Common myeloid progenitor, CD34-positive (primary cell): Measurements from ENCODE around the gene FN1.

ENCODE experiments used
- CTCF ChIA-PET: fragments of 350-600 bp; sonication (Branson Sonifier 250); formaldehyde crosslinking; loops from one replicate; lab custom pipeline; 2021; ENCODE audit warnings: antibody characterized with exemption; lab: Charles Lee
- POLR2A ChIA-PET: fragments of 350-600 bp; sonication (Branson Sonifier 250); formaldehyde crosslinking; loops from one replicate; lab custom pipeline; 2021; ENCODE audit warnings: antibody characterized with exemption; lab: Charles Lee
- DNase-seq, 3 donors: peaks; one replicate each; pipeline versions ENCODE4 v3.0.0 to v3.0.0-alpha.2; 2013
- H3K27ac ChIP-seq, 2 experiments: 1 replicate in 1 of 2; 2 replicates in 1 of 2; pipeline ENCODE4 v1.7.0; 2013; ENCODE audit warnings: inconsistent platforms in 2 of 2, low read length in 2 of 2, mild to moderate bottlenecking in 2 of 2, low read depth in 1 of 2, moderate library complexity in 1 of 2; ENCODE audit not compliant: severe bottlenecking in 2 of 2, insufficient read depth in 1 of 2, poor library complexity in 1 of 2
- H3K27me3 ChIP-seq, 5 experiments: replicated peaks in 2 of 5; 1 replicate in 3 of 5; 2 replicates in 2 of 5; pipeline versions ENCODE4 v1.6.1 to v1.7.0; 2013; ENCODE audit warnings: low read length in 4 of 5, mild to moderate bottlenecking in 2 of 5, moderate library complexity in 2 of 5, inconsistent platforms in 1 of 5; ENCODE audit not compliant: insufficient read depth in 5 of 5, control insufficient read depth in 4 of 5
- H3K36me3 ChIP-seq, 4 experiments: 1 replicate in 2 of 4; 2 replicates in 2 of 4; pipeline versions ENCODE4 v1.6.1 to v1.7.0; 2013; ENCODE audit warnings: low read length in 3 of 4, control low read depth in 1 of 4, mild to moderate bottlenecking in 1 of 4; ENCODE audit not compliant: control insufficient read depth in 4 of 4, insufficient read depth in 4 of 4
- H3K4me1 ChIP-seq, 4 experiments: 1 replicate in 3 of 4; 2 replicates in 1 of 4; pipeline versions ENCODE4 v1.6.1 to v1.7.1; 2013; ENCODE audit warnings: low read length in 3 of 4, mild to moderate bottlenecking in 3 of 4, control low read depth in 1 of 4, inconsistent platforms in 1 of 4, moderate library complexity in 1 of 4; ENCODE audit not compliant: control insufficient read depth in 4 of 4, insufficient read depth in 4 of 4; ENCODE audit errors: control extremely low read depth in 1 of 4
- H3K4me3 ChIP-seq, 7 experiments: 1 replicate in 4 of 7; 2 replicates in 3 of 7; pipeline versions ENCODE4 v1.5.1 to v1.7.0; 2013; ENCODE audit warnings: mild to moderate bottlenecking in 7 of 7, low read length in 6 of 7, moderate library complexity in 6 of 7, inconsistent platforms in 2 of 7, low read depth in 2 of 7, control low read depth in 1 of 7; ENCODE audit not compliant: insufficient read depth in 4 of 7, control insufficient read depth in 1 of 7; ENCODE audit errors: extremely low read depth in 1 of 7
- H3K9me3 ChIP-seq, 5 experiments: 1 replicate in 4 of 5; 2 replicates in 1 of 5; pipeline versions ENCODE4 v1.6.1 to v1.7.1; 2013; ENCODE audit warnings: low read length in 4 of 5, mild to moderate bottlenecking in 2 of 5, inconsistent platforms in 1 of 5, low read depth in 1 of 5, moderate library complexity in 1 of 5; ENCODE audit not compliant: control insufficient read depth in 4 of 5, insufficient read depth in 2 of 5; ENCODE audit errors: control extremely low read depth in 1 of 5
- WGBS: methylation state at CpG from one replicate; pipeline ENCODE4 v1.1.5; 2013; ENCODE audit not compliant: insufficient coverage; 5-methylcytosine and 5-hydroxymethylcytosine counted together

FN1 gene

DNA sequence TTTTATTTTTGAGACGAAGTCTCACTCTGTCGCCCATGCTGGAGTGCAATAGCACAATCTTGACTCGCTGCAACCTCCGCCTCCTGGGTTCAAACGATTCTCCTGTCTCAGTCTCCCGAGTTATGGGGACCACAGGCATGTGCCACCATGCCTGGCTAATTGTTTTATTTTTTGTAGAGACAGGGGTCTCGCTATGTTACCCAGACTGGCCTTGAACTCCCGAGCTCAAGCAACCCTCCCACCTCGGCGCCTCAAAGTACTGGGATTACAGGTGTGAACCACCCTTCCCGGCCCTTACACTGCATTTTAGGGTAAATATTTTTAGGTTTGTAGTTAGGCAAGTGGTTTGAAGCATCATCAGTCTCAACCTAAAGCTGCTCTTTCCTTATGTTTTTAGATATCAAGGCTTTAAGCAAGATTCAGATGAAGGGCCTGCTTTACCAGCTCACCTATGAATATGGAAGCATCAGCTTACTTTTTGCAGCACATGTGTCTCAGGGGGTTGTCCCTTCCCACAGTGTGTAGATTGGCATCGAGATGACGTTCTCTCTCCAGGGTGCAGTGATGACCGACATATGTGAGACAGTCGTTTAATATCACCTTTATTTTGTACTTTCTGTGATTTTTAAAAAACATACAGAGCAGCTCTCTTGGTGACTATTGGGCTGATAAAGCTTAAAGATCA is 76.8 kb downstream of the FN1 start:
- Histone ChIP-seq H3K27me3 (no peaks in the 10 kb centered on the region), H3K9me3 (no peaks in the 10 kb centered on the region), H3K4me1 (no peaks in the 10 kb centered on the region), H3K36me3 (peaks cover 3 to 24% (median 9%) of the 10 kb centered on the region in 4 experiments), H3K27ac (no peak overlapping the region), H3K4me3 (no peak overlapping the region)
- ChIA-PET CTCF (no interaction called here), POLR2A (no interaction called here)
- 97% methylated on average over 6 of the region's 15 CpGs for WGBS
- no peak for DNase-seq

DNA sequence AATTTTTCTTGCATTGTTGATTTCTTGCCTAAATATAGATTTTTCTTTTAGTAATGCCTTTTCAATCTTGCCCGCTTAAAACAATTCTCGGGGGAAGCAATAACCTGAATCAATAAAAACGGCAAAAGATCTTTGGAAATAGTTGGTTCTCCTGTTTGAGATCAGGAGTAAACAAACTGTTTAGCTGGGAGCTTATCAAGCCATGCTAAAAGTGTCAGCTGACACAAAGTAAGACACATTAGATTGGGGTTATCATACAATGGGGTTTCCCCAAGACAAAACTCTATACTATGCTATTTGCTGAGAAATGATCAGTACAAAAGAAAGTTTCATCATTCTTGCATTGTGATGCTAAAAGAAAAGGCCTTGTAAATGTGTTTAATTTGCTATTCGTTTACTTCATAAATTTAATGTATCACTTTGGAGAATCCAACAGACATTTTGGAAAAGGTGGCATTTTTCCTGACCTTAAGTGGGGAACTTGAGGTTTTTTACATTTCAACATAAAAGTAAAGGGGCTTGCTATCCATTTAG is 77.5 kb downstream of the FN1 start:
- H3K4me3 ChIP-seq, result no peak overlapping the region
- no peak overlapping the region for H3K27ac ChIP-seq
- ChIA-PET CTCF (no interaction called here), POLR2A (no interaction called here)
- no peaks in the 10 kb centered on the region for H3K9me3 ChIP-seq
- H3K36me3 ChIP-seq, result peaks cover 3 to 20% (median 9%) of the 10 kb centered on the region in 4 experiments
- WGBS, result 93% methylated on average over 3 of the region's 4 CpGs
- no peak for DNase-seq
- no peaks in the 10 kb centered on the region for H3K27me3 ChIP-seq
- no peaks in the 10 kb centered on the region for H3K4me1 ChIP-seq

DNA sequence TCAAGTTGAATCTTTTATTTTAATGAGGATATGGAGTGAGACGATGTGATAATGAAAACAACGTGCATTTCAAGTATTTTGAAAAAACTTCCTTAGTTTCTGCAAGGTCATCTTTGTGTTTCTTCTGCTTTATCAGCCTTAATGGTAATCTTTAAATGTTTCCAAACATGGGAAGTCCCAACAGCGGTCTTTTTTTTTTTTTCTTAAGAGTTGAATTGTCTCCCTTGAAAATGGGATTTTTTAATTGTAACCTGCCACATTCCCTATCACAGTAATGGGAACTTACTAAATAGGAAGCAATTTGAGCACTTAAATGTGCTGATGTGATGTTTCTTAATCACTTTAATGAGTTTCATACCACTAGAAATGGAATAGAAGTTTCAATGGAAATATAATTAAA is 78.2 kb downstream of the FN1 start:
- Histone ChIP-seq H3K36me3 (peaks cover 3 to 14% (median 6%) of the 10 kb centered on the region in 4 experiments), H3K27ac (no peak overlapping the region), H3K4me1 (no peaks in the 10 kb centered on the region), H3K27me3 (no peaks in the 10 kb centered on the region), H3K9me3 (no peaks in the 10 kb centered on the region), H3K4me3 (no peak overlapping the region)
- WGBS, result 95% methylated on average over 2 of the region's 3 CpGs
- ChIA-PET CTCF (no interaction called here), POLR2A (no interaction called here)
- DNase-seq, result no peak

DNA sequence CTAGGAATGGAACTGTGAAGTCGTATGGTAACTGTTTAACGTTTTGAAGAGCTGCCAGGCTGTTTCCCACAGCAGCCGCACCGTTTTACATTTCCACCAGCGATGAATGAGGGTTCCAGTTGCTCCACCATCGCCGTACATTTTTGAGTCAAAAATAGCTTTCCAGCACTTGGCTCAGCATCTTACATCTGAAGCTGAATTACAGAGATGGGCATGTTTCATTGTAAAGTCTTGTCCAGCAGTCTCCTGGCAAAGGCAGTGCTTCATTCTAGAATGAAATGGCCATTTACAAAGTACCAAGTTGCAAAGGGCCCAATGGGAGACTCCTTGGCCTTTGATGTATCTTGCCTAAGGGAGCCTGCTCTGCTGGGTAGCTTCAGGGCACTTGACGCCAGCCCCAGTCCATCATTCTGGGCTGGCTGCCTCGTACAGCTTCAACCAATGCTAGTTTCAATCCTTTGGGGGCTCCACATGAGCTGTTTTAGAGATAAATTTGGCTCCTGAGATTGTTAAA is 78.9 kb downstream of the FN1 start:
- WGBS, result 98% methylated on average over 8 of the region's 9 CpGs
- no peak for DNase-seq
- ChIA-PET CTCF (no interaction called here), POLR2A (no interaction called here)
- peaks cover 3 to 7% (median 5%) of the 10 kb centered on the region in 4 experiments for H3K36me3 ChIP-seq
- H3K27me3 ChIP-seq, result no peaks in the 10 kb centered on the region
- no peak overlapping the region for H3K4me3 ChIP-seq
- no peaks in the 10 kb centered on the region for H3K9me3 ChIP-seq
- H3K4me1 ChIP-seq, result no peaks in the 10 kb centered on the region
- no peak overlapping the region for H3K27ac ChIP-seq

DNA sequence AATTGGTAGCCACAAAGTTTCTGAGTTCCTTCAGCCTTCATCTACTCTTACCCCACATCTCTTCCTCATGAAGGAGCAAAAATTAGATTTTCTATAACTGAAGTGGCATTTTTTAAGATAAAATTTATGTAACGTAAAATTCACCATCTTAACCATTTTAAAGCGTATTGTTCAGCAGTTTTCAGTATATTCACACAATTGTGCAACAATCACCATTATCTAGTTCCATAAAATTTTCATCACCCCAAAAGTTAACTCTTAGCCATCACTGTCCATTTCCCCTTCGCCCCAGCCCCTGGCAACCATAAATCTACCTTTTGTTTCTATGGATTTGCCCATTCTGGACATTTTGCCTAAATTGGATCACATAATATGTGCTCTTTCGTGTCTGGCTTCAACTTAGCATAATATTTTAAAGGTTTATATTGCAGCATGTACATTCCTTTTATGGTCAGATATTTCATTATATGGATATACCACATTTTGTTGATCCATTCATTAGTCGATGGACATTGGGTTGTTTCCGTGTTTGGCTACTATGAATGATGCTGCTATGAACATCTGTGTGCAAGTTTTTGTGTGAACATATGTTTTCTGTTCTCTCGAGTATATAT is 79.4 kb downstream of the FN1 start:
- Histone ChIP-seq H3K27ac (no peak overlapping the region), H3K9me3 (no peaks in the 10 kb centered on the region), H3K36me3 (peaks cover 3 to 7% (median 5%) of the 10 kb centered on the region in 4 experiments), H3K4me3 (no peak overlapping the region), H3K4me1 (no peaks in the 10 kb centered on the region), H3K27me3 (no peaks in the 10 kb centered on the region)
- ChIA-PET POLR2A (no interaction called here), CTCF (interaction anchor here (0.9 kb wide), 1 partner anchor 563 kb away, joined by 3 read pairs; no protein-coding TSS in a partner anchor)
- DNase-seq, result no peak
- WGBS, result 100% methylated on average over 4 of the region's 7 CpGs

DNA sequence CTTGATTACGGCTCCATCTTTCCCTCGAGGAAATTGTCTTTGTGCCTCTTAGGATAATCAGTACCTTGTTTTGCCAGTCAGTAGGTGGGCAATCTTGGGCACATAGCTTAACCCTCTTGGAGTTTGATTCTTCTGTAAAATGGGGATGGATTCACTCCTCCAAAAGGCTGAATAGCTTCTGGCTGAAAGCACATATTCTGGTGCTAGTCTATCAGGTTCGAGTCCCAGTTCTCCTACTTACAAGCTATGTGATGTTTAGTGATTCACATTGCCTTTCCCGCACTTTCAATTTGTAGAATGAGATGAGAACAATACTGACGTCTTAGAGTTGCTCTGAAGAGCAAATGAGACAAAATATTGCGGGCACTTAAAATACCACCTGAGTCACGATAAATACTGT is 80.1 kb downstream of the FN1 start:
- DNase-seq, result no peak
- H3K9me3 ChIP-seq, result no peaks in the 10 kb centered on the region
- peaks cover 3 to 10% (median 9%) of the 10 kb centered on the region in 4 experiments for H3K36me3 ChIP-seq
- 98% methylated on average over 5 of the region's 7 CpGs for WGBS
- no peaks in the 10 kb centered on the region for H3K27me3 ChIP-seq
- H3K4me3 ChIP-seq, result no peak overlapping the region
- no peaks in the 10 kb centered on the region for H3K4me1 ChIP-seq
- CTCF ChIA-PET, result interaction anchor here (0.9 kb wide), 1 partner anchor 564 kb away, joined by 3 read pairs; no protein-coding TSS in a partner anchor
- POLR2A ChIA-PET, result no interaction called here
- no peak overlapping the region for H3K27ac ChIP-seq
